Measurements from ENCODE around the gene PTPN4.

DNA sequence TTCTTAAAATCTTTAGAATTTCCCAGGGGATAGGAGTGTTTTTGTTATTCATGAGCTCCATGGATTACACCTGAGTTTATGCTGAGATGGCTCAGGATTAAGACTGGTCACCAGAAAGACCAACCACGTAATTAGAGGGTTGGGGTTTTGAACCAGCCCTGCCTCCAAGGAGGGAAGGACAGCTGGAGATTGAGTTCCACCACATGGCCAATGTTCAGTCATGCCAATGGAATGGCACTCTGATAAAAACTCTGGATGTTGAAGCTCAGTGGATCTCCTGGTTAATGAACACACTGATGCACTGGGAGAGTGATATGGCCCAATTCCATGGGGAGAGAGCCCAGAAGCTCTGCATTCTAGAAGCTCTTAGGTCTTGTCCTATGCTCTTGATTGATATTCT, 38.7 kb upstream of the PTPN4 start:
- no peak for TF ChIP-seq CTCF (conservative IDR thresholded peaks at IDR 0.05; ENCODE audit: low read length)
- no peak for TF ChIP-seq EZH2phosphoT487 (IDR thresholded peaks at IDR 0.05; ENCODE audit: borderline replicate concordance)

All from Loucy (cell line).